ENCODE measurements around the gene TRAP1. TPM values are rescaled to one million over a fixed set of nuclear protein-coding genes. Genes with fewer than 3 reads are reported as not detected.
A peak's percentile ranks its signal among the peaks of the same experiment; 100 is the strongest.

TRAP1 gene
- total RNA-seq, 2 donors from 2014 or later, result 33.2 to 51.1 TPM

DNA sequence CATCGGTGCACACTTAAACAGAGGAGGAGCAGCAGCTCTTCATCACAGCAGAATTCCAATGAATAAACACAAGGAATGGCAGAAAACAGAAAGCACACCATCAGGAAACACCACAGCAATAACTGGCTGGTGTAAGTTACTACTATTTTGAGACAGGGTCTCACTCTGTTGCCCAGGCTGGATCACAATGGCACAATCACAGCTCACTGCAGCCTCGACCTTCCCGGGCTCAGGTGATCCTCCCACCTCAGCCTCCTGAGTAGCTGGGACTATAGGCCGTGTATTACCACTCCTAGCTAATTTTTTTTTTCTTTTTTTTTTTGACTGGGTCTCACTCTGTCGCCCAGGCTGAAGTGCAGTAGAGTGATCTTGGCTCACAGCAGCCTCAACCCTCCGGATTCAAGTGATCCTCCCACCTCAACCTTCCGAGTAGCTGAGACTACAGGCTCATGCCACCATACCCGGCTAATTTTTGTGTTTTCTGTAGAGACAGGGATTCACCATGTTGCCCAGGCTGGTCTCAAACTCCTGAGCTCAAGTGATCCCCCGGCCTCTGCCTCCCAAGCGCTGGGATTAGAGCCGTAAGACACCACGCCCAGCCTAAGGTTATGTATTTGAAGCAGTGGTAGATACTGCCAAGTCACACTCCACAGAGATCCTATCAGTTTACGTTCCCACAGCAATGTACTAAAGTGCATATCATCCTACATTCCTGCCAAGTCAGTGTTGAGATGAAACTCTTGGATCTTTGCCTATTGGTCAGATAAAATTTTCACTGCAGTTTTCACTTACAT lies 20.7 kb downstream of the TRAP1 start:
- Histone ChIP-seq H3K9me3 (no peaks in the 10 kb centered on the region), H3K36me3 (peaks cover 3% of the 10 kb centered on the region), H3K4me3 (no peak overlapping the region), H3K27me3 (replicated peaks; ENCODE audit: insufficient read depth) (no peaks in the 10 kb centered on the region), H3K27ac (no peak overlapping the region), H3K4me1 (ENCODE audit: control insufficient read depth in 1 of 2, low read depth in 2 of 2) (no peaks in the 10 kb centered on the region)
- ATAC-seq (ENCODE audit: insufficient number of reproducible peaks, low FRiP score, low read depth), result no peak
- TF ChIP-seq CTCF (IDR thresholded peaks at IDR 0.05), result no peak
- DNase-seq (ENCODE audit: low spot score), result no peak

DNA sequence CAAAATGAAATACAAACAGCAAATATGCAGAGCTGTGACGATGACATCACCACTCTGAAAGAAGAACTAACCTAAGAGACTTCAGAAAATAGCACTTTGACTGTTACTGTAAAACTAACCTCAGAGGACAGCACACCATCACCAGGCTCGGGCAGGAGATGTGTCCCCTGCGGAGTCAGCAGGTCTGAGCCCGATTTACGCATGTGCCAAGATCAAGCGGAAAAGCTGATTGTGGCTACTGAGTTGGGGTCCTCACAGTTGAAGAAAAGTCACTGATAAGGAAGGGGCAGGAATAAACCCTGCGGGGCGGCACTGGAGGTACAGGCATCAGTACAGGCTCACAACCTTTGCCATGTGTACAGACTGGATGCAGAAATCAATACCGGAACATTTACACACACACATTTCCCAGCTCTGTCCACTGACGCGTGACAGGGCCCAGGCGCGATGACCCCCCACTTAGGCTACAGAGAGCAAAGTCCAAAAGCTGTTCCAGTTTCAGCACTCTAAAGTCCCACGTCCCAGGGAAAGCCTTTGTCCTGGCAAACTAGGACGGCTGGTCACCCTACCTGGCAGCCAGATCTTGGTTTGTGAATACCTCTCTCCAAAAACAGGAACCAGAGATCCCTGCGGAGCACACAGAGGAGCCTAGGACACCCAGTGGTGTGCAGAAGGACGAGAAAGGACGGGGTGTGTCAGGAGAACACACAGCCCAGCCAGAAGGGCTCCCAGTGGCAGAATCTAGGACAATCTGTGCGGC lies 21.5 kb downstream of the TRAP1 start:
- Histone ChIP-seq H3K4me1 (ENCODE audit: control insufficient read depth in 1 of 2, low read depth in 2 of 2) (peaks cover 0 to 4% of the 10 kb centered on the region in 2 donors), H3K27ac (no peak overlapping the region), H3K9me3 (no peaks in the 10 kb centered on the region), H3K27me3 (replicated peaks; ENCODE audit: insufficient read depth) (no peaks in the 10 kb centered on the region), H3K36me3 (peaks cover 3% of the 10 kb centered on the region), H3K4me3 (no peak overlapping the region)
- ATAC-seq (ENCODE audit: insufficient number of reproducible peaks, low FRiP score, low read depth) (no peak), DNase-seq (ENCODE audit: low spot score) (no peak)
- TF ChIP-seq CTCF (IDR thresholded peaks at IDR 0.05), result no peak

DNA sequence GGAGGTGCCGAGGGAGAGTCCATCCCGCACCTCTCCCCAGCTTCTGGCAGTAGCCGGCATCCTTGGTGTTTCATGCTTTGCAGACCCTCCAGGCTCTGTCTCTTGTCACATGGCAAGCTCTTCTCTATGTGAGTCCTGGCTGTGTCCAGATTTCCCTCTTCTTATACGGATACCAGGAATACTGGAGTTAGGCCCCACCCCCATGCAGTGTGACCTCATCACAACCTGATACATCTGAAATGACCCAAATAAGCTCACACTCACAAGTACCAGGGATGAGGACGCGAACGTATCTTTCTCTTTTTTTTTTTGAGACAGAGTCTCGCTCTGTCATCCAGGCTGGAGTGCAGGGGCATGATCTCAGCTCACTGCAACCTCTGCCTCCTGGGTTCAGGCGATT lies 23.3 kb downstream of the TRAP1 start:
- DNase-seq (ENCODE audit: low spot score) (no peak), ATAC-seq (ENCODE audit: insufficient number of reproducible peaks, low FRiP score, low read depth) (no peak)
- no peaks in the 10 kb centered on the region for H3K27me3 ChIP-seq (replicated peaks; ENCODE audit: insufficient read depth)
- peaks cover 5 to 13% of the 10 kb centered on the region in 2 donors for H3K4me1 ChIP-seq (ENCODE audit: control insufficient read depth in 1 of 2, low read depth in 2 of 2)
- no peak for TF ChIP-seq CTCF (IDR thresholded peaks at IDR 0.05)
- H3K27ac ChIP-seq, result no peak overlapping the region
- H3K9me3 ChIP-seq, result no peaks in the 10 kb centered on the region
- no peaks in the 10 kb centered on the region for H3K36me3 ChIP-seq
- no peak overlapping the region for H3K4me3 ChIP-seq

DNA sequence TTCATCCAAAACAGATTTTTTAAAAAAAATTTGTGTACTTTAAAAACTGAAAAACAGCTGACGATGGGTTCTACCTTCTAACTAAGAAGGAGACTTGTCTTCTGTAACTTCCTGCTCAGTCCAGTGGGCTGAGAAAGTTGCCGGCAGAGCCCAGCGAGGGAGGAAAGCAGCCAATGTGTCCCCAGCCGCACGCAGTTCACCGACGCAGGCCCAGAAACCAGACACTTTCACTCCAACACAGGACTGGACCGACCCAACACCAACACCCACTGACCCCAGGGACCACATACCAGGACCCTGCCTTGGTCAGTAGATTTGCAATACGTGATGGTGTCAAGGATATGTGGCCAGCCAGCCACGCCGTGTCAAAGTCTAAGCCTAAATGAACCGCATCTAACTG lies 25.6 kb downstream of the TRAP1 start:
- peaks cover 7% of the 10 kb centered on the region for H3K36me3 ChIP-seq
- H3K9me3 ChIP-seq, result no peaks in the 10 kb centered on the region
- no peak overlapping the region for H3K4me3 ChIP-seq
- ATAC-seq (ENCODE audit: insufficient number of reproducible peaks, low FRiP score, low read depth) (no peak), DNase-seq (ENCODE audit: low spot score) (no peak)
- no peak for TF ChIP-seq CTCF (IDR thresholded peaks at IDR 0.05)
- no peaks in the 10 kb centered on the region for H3K27me3 ChIP-seq (replicated peaks; ENCODE audit: insufficient read depth)
- H3K4me1 ChIP-seq (ENCODE audit: control insufficient read depth in 1 of 2, low read depth in 2 of 2), result peaks cover 5 to 13% of the 10 kb centered on the region in 2 donors
- H3K27ac ChIP-seq, result no peak overlapping the region

DNA sequence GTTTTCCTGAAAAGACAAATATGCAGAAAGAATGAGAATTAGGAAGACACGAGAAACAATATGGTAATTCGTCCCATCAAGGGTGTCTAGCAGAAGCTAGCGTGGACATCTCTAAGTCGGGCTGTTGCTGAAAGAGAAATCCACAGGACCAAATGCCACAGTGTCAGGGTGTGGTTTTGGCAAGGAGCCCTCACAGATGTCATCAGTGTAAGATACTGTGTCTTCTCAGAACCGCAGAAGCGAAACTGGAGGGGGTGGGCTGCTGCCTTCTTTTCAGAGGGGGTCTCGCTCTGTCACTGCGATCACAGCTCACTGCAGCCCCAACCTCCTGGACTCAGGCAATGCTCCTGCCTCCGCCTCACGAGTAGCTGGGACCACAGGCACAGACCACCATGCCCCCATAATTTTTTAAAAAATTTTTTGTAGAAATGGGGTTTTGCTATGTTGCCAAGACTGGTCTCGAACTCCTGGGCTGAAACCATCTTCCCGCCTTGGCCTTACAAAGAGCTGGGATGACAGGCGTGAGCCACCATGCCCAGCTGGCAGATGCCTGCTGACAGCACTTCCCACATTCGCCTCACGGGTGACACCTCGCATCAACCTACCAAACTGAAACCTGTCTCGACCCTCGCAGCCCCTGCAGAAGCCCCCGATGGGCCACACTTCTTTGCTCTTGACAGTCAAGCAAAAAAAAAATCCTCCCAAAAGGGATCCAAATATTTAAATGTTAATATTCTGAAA lies 26.2 kb downstream of the TRAP1 start:
- TF ChIP-seq CTCF (IDR thresholded peaks at IDR 0.05), result peak; percentile 20
- Histone ChIP-seq H3K4me3 (peak overlapping the region; percentile 67), H3K4me1 (ENCODE audit: control insufficient read depth in 1 of 2, low read depth in 2 of 2) (peaks cover 5 to 13% of the 10 kb centered on the region in 2 donors), H3K27ac (peak overlapping the region in 1 of 2 donors; percentile 53), H3K36me3 (peaks cover 7% of the 10 kb centered on the region), H3K27me3 (replicated peaks; ENCODE audit: insufficient read depth) (no peaks in the 10 kb centered on the region), H3K9me3 (no peaks in the 10 kb centered on the region)
- DNase-seq (ENCODE audit: low spot score) (no peak), ATAC-seq (ENCODE audit: insufficient number of reproducible peaks, low FRiP score, low read depth) (no peak)
